ENCODE measurements around the gene IGSF3. TPM values are rescaled to one million over a fixed set of nuclear protein-coding genes. Genes with fewer than 3 reads are reported as not detected.

The IGSF3 gene
- total RNA-seq, 1 experiment from 2014 or later: 30.1 TPM

- POLR2A ChIA-PET (ENCODE audit: unreplicated experiment): no interaction called here
- CTCF ChIA-PET: no interaction called here
Observed at GRCh38 chr1:116679091-116679827, 11.7 kb upstream of the IGSF3 start.

DNA sequence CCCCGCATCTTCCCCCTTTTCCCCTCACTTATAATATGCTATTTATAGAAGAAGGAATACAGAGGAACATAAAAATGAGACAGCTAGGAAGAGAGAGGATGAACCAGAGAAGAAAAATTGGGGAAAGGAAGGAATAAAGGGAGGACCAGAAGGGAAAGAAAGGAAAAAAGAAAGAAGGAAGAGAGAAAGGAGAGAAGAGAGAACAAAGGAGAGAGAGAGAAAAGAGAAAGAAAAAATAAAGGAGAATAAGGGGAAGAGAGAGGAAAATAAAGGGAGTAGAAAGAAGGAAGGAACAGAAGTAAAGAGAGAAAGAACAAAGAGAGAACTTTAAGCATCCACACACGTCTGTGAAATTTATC lies 11.2 kb upstream of the IGSF3 start:
- POLR2A ChIA-PET (ENCODE audit: unreplicated experiment): no interaction called here
- no peak for TF ChIP-seq CTCF (conservative IDR thresholded peaks at IDR 0.05)
- no peak for TF ChIP-seq EZH2 (IDR thresholded peaks at IDR 0.05; ENCODE audit: low read depth)
- no peaks in the 10 kb centered on the region for H3K9me2 ChIP-seq (ENCODE audit: insufficient read depth)
- H2AFZ ChIP-seq: no peak overlapping the region
- intact Hi-C loops (cut with micrococcal nuclease; ENCODE audit: unreplicated experiment): no loop called here
- H3K4me2 ChIP-seq: no peak overlapping the region
- no peak overlapping the region for H3K4me3 ChIP-seq
- no peaks in the 10 kb centered on the region for H3K27me3 ChIP-seq (ENCODE audit: insufficient read depth, low read depth)
- H3K4me1 ChIP-seq (replicated peaks; ENCODE audit: insufficient read depth): peaks cover 16% of the 10 kb centered on the region
- H4K20me1 ChIP-seq (ENCODE audit: insufficient read depth): no peaks in the 10 kb centered on the region
- peaks cover 20% of the 10 kb centered on the region for H3F3A ChIP-seq (ENCODE audit: insufficient read depth, low read depth)
- H3K9me3 ChIP-seq (ENCODE audit: insufficient read depth, low read depth): no peaks in the 10 kb centered on the region; the same call in 1 of the 2 replicates
- no peak overlapping the region for H3K27ac ChIP-seq
- BruUV-seq (replicated peaks): no TSS peak
- CTCF ChIA-PET: no interaction called here
- H3K79me2 ChIP-seq (ENCODE audit: low read depth): no peaks in the 10 kb centered on the region
- no peak for DNase-seq
- H3K36me3 ChIP-seq (ENCODE audit: low read depth): no peaks in the 10 kb centered on the region

More at GRCh38 chr1:116679091-116679827, 11.7 kb upstream of the IGSF3 start:
- H3K27me3 ChIP-seq (ENCODE audit: insufficient read depth, low read depth): no peaks in the 10 kb centered on the region
- H3K36me3 ChIP-seq (ENCODE audit: low read depth): no peaks in the 10 kb centered on the region
- peaks cover 12% of the 10 kb centered on the region for H3K4me1 ChIP-seq (replicated peaks; ENCODE audit: insufficient read depth)
- no peak for DNase-seq
- H3K9me2 ChIP-seq (ENCODE audit: insufficient read depth): no peaks in the 10 kb centered on the region
- H4K20me1 ChIP-seq (ENCODE audit: insufficient read depth): no peaks in the 10 kb centered on the region
- no peaks in the 10 kb centered on the region; the same call in 1 of the 2 replicates for H3K9me3 ChIP-seq (ENCODE audit: insufficient read depth, low read depth)
- no peak overlapping the region for H2AFZ ChIP-seq
- H3K27ac ChIP-seq: no peak overlapping the region
- intact Hi-C loops (cut with micrococcal nuclease; ENCODE audit: unreplicated experiment): no loop called here
- H3K4me3 ChIP-seq: no peak overlapping the region
- no TSS peak for BruUV-seq (replicated peaks)
- no peaks in the 10 kb centered on the region for H3K79me2 ChIP-seq (ENCODE audit: low read depth)
- no peak overlapping the region for H3K4me2 ChIP-seq
- TF ChIP-seq EZH2 (IDR thresholded peaks at IDR 0.05; ENCODE audit: low read depth): no peak
- TF ChIP-seq CTCF (conservative IDR thresholded peaks at IDR 0.05): no peak
- H3F3A ChIP-seq (ENCODE audit: insufficient read depth, low read depth): peaks cover 15% of the 10 kb centered on the region

- H3K36me3 ChIP-seq (ENCODE audit: low read depth): no peaks in the 10 kb centered on the region
- no TSS peak for BruUV-seq (replicated peaks)
- no peak overlapping the region for H2AFZ ChIP-seq
- no peak overlapping the region for H3K27ac ChIP-seq
- no peak overlapping the region for H3K4me2 ChIP-seq
- H3K4me3 ChIP-seq: no peak overlapping the region
- no peaks in the 10 kb centered on the region for H3K79me2 ChIP-seq (ENCODE audit: low read depth)
- no peaks in the 10 kb centered on the region for H3K27me3 ChIP-seq (ENCODE audit: insufficient read depth, low read depth)
- H3K9me2 ChIP-seq (ENCODE audit: insufficient read depth): no peaks in the 10 kb centered on the region
- peaks cover 20% of the 10 kb centered on the region for H3F3A ChIP-seq (ENCODE audit: insufficient read depth, low read depth)
- intact Hi-C loops (cut with micrococcal nuclease; ENCODE audit: unreplicated experiment): no loop called here
- H3K9me3 ChIP-seq (ENCODE audit: insufficient read depth, low read depth): no peaks in the 10 kb centered on the region; the same call in 1 of the 2 replicates
- ChIA-PET POLR2A (ENCODE audit: unreplicated experiment) (no interaction called here), CTCF (no interaction called here)
- no peak for DNase-seq
- peaks cover 16% of the 10 kb centered on the region for H3K4me1 ChIP-seq (replicated peaks; ENCODE audit: insufficient read depth)
- no peak for TF ChIP-seq EZH2 (IDR thresholded peaks at IDR 0.05; ENCODE audit: low read depth)
- no peaks in the 10 kb centered on the region for H4K20me1 ChIP-seq (ENCODE audit: insufficient read depth)
Observed at GRCh38 chr1:116677474-116678062, 10.0 kb upstream of the IGSF3 start.
